HepG2 (cell line): ENCODE data around the gene VPS9D1. TPM values are rescaled to one million over a fixed set of nuclear protein-coding genes. Genes with fewer than 3 reads are reported as not detected.

Experiments used
- ATF6 ChIP-seq: sonication (generic); formaldehyde crosslinking; conservative IDR thresholded peaks from 2 replicates; pipeline ENCODE4 v1.4.0; 2020; ENCODE audit warnings: missing genetic modification reagents
- DPF2 ChIP-seq: sonication (generic); formaldehyde crosslinking; IDR thresholded peaks from 2 replicates; pipeline ENCODE4 v1.4.0; 2020; ENCODE audit warnings: mild to moderate bottlenecking, low read depth, missing genetic modification reagents, borderline replicate concordance
- GABPB1 ChIP-seq: IDR thresholded peaks from 2 replicates; pipeline ENCODE4 v1.6.1; 2016; ENCODE audit warnings: mild to moderate bottlenecking, missing genetic modification reagents, moderate library complexity, missing compliant biosample characterization
- GTF3A ChIP-seq: sonication (generic); formaldehyde crosslinking; conservative IDR thresholded peaks from 2 replicates; pipeline ENCODE4 v1.4.0; 2020; ENCODE audit warnings: mild to moderate bottlenecking, missing genetic modification reagents
- MIER3 ChIP-seq: IDR thresholded peaks from 2 replicates; pipeline ENCODE4 v1.6.1; 2016; ENCODE audit warnings: missing compliant biosample characterization, borderline replicate concordance
- MTF2 ChIP-seq: sonication (generic); formaldehyde crosslinking; IDR thresholded peaks from 2 replicates; pipeline ENCODE4 v1.5.0; 2020; ENCODE audit warnings: missing genetic modification reagents, borderline replicate concordance
- SRSF9 ChIP-seq: fragments of 200-400 bp; formaldehyde crosslinking; IDR thresholded peaks from 2 replicates; pipeline ENCODE4 v1.6.1; 2018; ENCODE audit warnings: borderline replicate concordance, mild to moderate bottlenecking, low read depth, low read length; ENCODE audit not compliant: insufficient read depth, poor library complexity, severe bottlenecking
- TRIM24 ChIP-seq: sonication (generic); formaldehyde crosslinking; IDR thresholded peaks from 2 replicates; pipeline ENCODE4 v1.8.0; 2022; ENCODE audit warnings: mild to moderate bottlenecking, missing genetic modification reagents
- U2AF2 ChIP-seq: fragments of 200-400 bp; formaldehyde crosslinking; IDR thresholded peaks from 2 replicates; pipeline ENCODE4 v1.6.1; 2017; ENCODE audit warnings: low read depth, mild to moderate bottlenecking, low read length
- ZNF354B ChIP-seq: sonication (generic); formaldehyde crosslinking; IDR thresholded peaks from 2 replicates; pipeline ENCODE4 v1.8.0; 2022; ENCODE audit warnings: mild to moderate bottlenecking, missing genetic modification reagents
- ZNF430 ChIP-seq: sonication (generic); formaldehyde crosslinking; IDR thresholded peaks from 2 replicates; pipeline ENCODE4 v1.9.0; 2021; ENCODE audit warnings: mild to moderate bottlenecking, missing genetic modification reagents
- ZNF512 ChIP-seq: sonication (generic); formaldehyde crosslinking; IDR thresholded peaks from 2 replicates; pipeline ENCODE4 v1.4.0; 2020; ENCODE audit warnings: mild to moderate bottlenecking, missing genetic modification reagents
- ZNF629 ChIP-seq: sonication (generic); formaldehyde crosslinking; conservative IDR thresholded peaks from 2 replicates; pipeline ENCODE4 v1.5.0; 2020; ENCODE audit warnings: missing genetic modification reagents
- polyA plus RNA-seq, 8 experiments: library from polyadenylated mRNA; depleted of rRNA in 3 of 8; stranded (reverse) in 7 of 8; unstranded in 1 of 8; fragments of >200 nt; fragmentation: Illumina TruSeq in 4 of 8; extraction: Trizol in 4 of 8; gene quantifications; 2 replicates each; pipeline versions ENCODE4 v1.2.1 to v1.2.3, GENCODE V29; 2011 to 2016; ENCODE audit warnings: low read depth in 4 of 8, missing spikeins in 1 of 8, mixed read lengths in 1 of 8; ENCODE audit not compliant: insufficient read depth in 1 of 8
- total RNA-seq, 5 experiments: library from RNA; depleted of rRNA; stranded (reverse); fragments of >200 nt; fragmentation: Illumina TruSeq; extraction: Trizol; gene quantifications; 2 replicates each; pipeline ENCODE4 v1.2.3, GENCODE V29; 2016; ENCODE audit warnings: low read depth in 1 of 5
- TF ChIP-seq, protein P1 (sequence below): sonication (generic); formaldehyde crosslinking; IDR thresholded peaks from 2 replicates; pipeline ENCODE4 v1.9.0; 2021; ENCODE audit warnings: missing genetic modification reagents, mild to moderate bottlenecking, borderline replicate concordance
- TF ChIP-seq, protein P2 (sequence below): sonication (generic); formaldehyde crosslinking; IDR thresholded peaks from 2 replicates; pipeline ENCODE4 v1.4.0; 2020; ENCODE audit warnings: missing genetic modification reagents

Gene VPS9D1
- total and polyA plus RNA-seq, 2 of the 13 experiments (the other 11 are each of a cell fraction or from before 2014, with no cell fraction given): 10.1 to 13.2 TPM

GRCh38 chr16:89700649-89701424 is 19.9 kb downstream of the VPS9D1 start (continued):
- TF ChIP-seq, protein P1, sequence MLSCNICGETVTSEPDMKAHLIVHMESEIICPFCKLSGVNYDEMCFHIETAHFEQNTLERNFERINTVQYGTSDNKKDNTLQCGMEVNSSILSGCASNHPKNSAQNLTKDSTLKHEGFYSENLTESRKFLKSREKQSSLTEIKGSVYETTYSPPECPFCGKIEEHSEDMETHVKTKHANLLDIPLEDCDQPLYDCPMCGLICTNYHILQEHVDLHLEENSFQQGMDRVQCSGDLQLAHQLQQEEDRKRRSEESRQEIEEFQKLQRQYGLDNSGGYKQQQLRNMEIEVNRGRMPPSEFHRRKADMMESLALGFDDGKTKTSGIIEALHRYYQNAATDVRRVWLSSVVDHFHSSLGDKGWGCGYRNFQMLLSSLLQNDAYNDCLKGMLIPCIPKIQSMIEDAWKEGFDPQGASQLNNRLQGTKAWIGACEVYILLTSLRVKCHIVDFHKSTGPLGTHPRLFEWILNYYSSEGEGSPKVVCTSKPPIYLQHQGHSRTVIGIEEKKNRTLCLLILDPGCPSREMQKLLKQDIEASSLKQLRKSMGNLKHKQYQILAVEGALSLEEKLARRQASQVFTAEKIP (CRISPR knock-in tag): no peak
- TF ChIP-seq DPF2 (CRISPR knock-in tag) (no peak), MTF2 (CRISPR knock-in tag) (0 out of 2 replicates have a peak, but pooled peaks have one; percentile 63), TRIM24 (no peak; the same call in 1 of the 2 replicates), ZNF629 (CRISPR knock-in tag) (peak; percentile 48; the same call in 1 of the 2 replicates), GTF3A (no peak; the same call in 1 of the 2 replicates), MIER3 (CRISPR knock-in tag) (no peak), ZNF354B (no peak), GABPB1 (peak; percentile 12; the same call in 1 of the 2 replicates), U2AF2 (no peak), SRSF9 (no peak), ZNF430 (CRISPR knock-in tag) (0 out of 2 replicates have a peak, but pooled peaks have one; percentile 5), ZNF512 (CRISPR knock-in tag) (no peak), ATF6 (CRISPR knock-in tag) (no peak)
- TF ChIP-seq, protein P2, sequence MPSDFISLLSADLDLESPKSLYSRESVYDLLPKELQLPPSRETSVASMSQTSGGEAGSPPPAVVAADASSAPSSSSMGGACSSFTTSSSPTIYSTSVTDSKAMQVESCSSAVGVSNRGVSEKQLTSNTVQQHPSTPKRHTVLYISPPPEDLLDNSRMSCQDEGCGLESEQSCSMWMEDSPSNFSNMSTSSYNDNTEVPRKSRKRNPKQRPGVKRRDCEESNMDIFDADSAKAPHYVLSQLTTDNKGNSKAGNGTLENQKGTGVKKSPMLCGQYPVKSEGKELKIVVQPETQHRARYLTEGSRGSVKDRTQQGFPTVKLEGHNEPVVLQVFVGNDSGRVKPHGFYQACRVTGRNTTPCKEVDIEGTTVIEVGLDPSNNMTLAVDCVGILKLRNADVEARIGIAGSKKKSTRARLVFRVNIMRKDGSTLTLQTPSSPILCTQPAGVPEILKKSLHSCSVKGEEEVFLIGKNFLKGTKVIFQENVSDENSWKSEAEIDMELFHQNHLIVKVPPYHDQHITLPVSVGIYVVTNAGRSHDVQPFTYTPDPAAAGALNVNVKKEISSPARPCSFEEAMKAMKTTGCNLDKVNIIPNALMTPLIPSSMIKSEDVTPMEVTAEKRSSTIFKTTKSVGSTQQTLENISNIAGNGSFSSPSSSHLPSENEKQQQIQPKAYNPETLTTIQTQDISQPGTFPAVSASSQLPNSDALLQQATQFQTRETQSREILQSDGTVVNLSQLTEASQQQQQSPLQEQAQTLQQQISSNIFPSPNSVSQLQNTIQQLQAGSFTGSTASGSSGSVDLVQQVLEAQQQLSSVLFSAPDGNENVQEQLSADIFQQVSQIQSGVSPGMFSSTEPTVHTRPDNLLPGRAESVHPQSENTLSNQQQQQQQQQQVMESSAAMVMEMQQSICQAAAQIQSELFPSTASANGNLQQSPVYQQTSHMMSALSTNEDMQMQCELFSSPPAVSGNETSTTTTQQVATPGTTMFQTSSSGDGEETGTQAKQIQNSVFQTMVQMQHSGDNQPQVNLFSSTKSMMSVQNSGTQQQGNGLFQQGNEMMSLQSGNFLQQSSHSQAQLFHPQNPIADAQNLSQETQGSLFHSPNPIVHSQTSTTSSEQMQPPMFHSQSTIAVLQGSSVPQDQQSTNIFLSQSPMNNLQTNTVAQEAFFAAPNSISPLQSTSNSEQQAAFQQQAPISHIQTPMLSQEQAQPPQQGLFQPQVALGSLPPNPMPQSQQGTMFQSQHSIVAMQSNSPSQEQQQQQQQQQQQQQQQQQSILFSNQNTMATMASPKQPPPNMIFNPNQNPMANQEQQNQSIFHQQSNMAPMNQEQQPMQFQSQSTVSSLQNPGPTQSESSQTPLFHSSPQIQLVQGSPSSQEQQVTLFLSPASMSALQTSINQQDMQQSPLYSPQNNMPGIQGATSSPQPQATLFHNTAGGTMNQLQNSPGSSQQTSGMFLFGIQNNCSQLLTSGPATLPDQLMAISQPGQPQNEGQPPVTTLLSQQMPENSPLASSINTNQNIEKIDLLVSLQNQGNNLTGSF: peak; percentile 81; the same call in 1 of the 2 replicates
